ENCODE measurements around the gene ZNF331. TPM values are rescaled to one million over a fixed set of nuclear protein-coding genes. Genes with fewer than 3 reads are reported as not detected.
"Not testable (repeated sequence)": the region's sequence is repeated elsewhere in the genome, so short reads cannot be mapped to it uniquely, and the experiment has no call there.

The ZNF331 gene
- total and polyA plus RNA-seq, 2 of the 4 experiments (the other 2 are of a cell fraction) = 6.6 to 11.1 TPM

DNA sequence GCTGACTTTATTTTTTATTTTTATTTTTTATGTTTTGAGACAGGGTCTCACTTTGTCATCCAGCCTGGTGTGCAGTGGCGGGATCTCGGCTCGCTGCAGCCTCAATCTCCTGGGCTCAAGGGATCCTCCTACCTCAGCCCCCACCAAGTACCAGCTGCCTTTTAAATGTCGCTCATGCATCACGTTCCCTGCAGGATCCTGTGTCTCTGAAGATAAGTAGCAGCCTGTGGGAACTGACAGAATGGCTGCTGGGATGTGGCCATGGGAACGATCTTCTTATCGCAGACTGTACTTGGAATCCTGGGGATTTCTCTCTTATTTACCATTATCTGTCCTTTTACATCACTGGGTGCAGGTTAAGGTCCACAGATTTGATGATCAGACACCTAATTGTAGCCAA, 34.8 kb upstream of the ZNF331 start:
- BruUV-seq (replicated peaks); CTCF ChIA-PET; H2AFZ ChIP-seq (replicated peaks; ENCODE audit: low read length, poor library complexity): not testable (repeated sequence)

DNA sequence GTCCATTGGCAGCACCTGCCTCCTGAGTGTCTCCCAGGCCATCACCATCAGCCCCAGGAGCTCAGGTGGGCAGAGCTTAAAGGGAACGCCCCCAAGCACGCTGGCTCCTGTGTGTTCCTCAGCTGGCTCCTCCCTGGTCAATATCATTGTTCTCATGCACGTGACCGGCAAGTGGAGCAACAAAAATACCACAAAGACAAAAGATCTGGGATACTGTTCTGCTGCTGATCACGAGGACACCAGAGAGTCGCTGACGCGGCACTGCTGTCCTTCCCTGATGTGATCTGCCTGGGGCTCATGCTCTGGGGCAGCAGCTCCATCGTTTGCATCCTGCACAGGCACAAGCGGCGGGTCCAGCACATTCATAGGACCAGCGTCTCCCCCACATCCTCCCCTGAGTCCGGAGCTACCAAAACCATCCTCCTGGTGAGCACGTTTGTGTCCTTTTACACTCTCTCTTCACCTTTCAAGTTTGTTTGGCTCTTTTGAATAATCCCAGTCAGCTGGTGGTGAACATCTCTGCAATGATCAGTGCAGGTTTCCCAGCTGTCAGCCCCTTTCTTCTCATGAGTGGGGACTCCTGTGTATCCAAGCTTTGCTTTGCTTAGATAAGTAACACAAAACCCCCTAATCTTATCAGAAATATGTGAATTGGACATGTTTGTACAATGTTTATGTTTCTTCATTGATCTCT, 34.1 kb upstream of the ZNF331 start:
- H2BK120ac ChIP-seq (ENCODE audit: low read depth, low read length); H3K23ac ChIP-seq (ENCODE audit: low read depth, low read length); H3K56ac ChIP-seq (ENCODE audit: extremely low read depth, insufficient read depth, low read length); BruUV-seq (replicated peaks); H3K9me3 ChIP-seq (ENCODE audit: control insufficient read depth, insufficient read depth, low read length); H4K8ac ChIP-seq (ENCODE audit: low read depth in 2 of 2, low read length in 2 of 2); H3K36me3 ChIP-seq (ENCODE audit: control insufficient read depth, insufficient read depth, low read length); H2AK9ac ChIP-seq (replicated peaks; ENCODE audit: low read depth, low read length, poor library complexity); DNase-seq; H3K14ac ChIP-seq (replicated peaks; ENCODE audit: low read depth, low read length); H3K79me1 ChIP-seq (ENCODE audit: low read depth in 1 of 2, low read length in 2 of 2); H4K20me1 ChIP-seq (ENCODE audit: insufficient read depth, low read length); POLR2A ChIA-PET (ENCODE audit: unreplicated experiment); H2AFZ ChIP-seq (replicated peaks; ENCODE audit: low read length, poor library complexity); dilution Hi-C loops (cut with HindIII; ENCODE audit: low sequenced_read_pairs, unreplicated experiment); H3K4ac ChIP-seq (ENCODE audit: low read depth, low read length); H3K4me2 ChIP-seq (ENCODE audit: low read depth, low read length); CTCF ChIA-PET; H3K9ac ChIP-seq (ENCODE audit: low read depth, low read length); H3K9me1 ChIP-seq (ENCODE audit: insufficient read depth, low read length); in situ Hi-C loops (cut with MboI; ENCODE audit: low sequenced_read_pairs); H2BK5ac ChIP-seq (ENCODE audit: low read depth, low read length, poor library complexity, severe bottlenecking); H3K27ac ChIP-seq (ENCODE audit: insufficient read depth, low read length); H4K91ac ChIP-seq (ENCODE audit: insufficient read depth, low read depth, low read length); H3K27me3 ChIP-seq (ENCODE audit: control insufficient read depth, insufficient read depth, low read length); H3K18ac ChIP-seq (ENCODE audit: low read depth, low read length); H2BK20ac ChIP-seq (ENCODE audit: low read depth, low read length); H4K5ac ChIP-seq (ENCODE audit: low read depth, low read length); H3K4me1 ChIP-seq (ENCODE audit: control insufficient read depth, insufficient read depth, low read length); H2BK15ac ChIP-seq (ENCODE audit: low read depth, low read length); H2AK5ac ChIP-seq (ENCODE audit: low read depth, low read length); H3K4me3 ChIP-seq (ENCODE audit: insufficient read depth, low read depth, low read length): not testable (repeated sequence)
- peak; percentile 59 for ATAC-seq (ENCODE audit: low read depth)
- intact Hi-C loops (cut with micrococcal nuclease) = loop anchor here (2.0 kb wide), 1 partner anchor 243 kb away; no protein-coding TSS in a partner anchor
- WGBS, 2 experiments (ENCODE audit: extremely low coverage in 2 of 2, insufficient read length in 1 of 2) = 25% methylated on average over 3 of the region's 14 CpGs; no CpG with 5 or more reads in 1 of the 2 experiments

More for the DNA sequence above, 34.8 kb upstream of the ZNF331 start:
- H4K8ac ChIP-seq (ENCODE audit: low read depth in 2 of 2, low read length in 2 of 2); H3K79me1 ChIP-seq (ENCODE audit: low read depth in 1 of 2, low read length in 2 of 2); H3K9ac ChIP-seq (ENCODE audit: low read depth, low read length); H4K5ac ChIP-seq (ENCODE audit: low read depth, low read length); H2BK20ac ChIP-seq (ENCODE audit: low read depth, low read length); dilution Hi-C loops (cut with HindIII; ENCODE audit: low sequenced_read_pairs, unreplicated experiment); H4K20me1 ChIP-seq (ENCODE audit: insufficient read depth, low read length); H3K14ac ChIP-seq (replicated peaks; ENCODE audit: low read depth, low read length); H2AK9ac ChIP-seq (replicated peaks; ENCODE audit: low read depth, low read length, poor library complexity); H2AK5ac ChIP-seq (ENCODE audit: low read depth, low read length); H3K23ac ChIP-seq (ENCODE audit: low read depth, low read length); H3K27me3 ChIP-seq (ENCODE audit: control insufficient read depth, insufficient read depth, low read length); H3K4me2 ChIP-seq (ENCODE audit: low read depth, low read length); H3K9me3 ChIP-seq (ENCODE audit: control insufficient read depth, insufficient read depth, low read length); H3K18ac ChIP-seq (ENCODE audit: low read depth, low read length); H3K27ac ChIP-seq (ENCODE audit: insufficient read depth, low read length); H3K4me1 ChIP-seq (ENCODE audit: control insufficient read depth, insufficient read depth, low read length); H3K56ac ChIP-seq (ENCODE audit: extremely low read depth, insufficient read depth, low read length); ATAC-seq (ENCODE audit: low read depth); H2BK120ac ChIP-seq (ENCODE audit: low read depth, low read length); H4K91ac ChIP-seq (ENCODE audit: insufficient read depth, low read depth, low read length); H2BK15ac ChIP-seq (ENCODE audit: low read depth, low read length); in situ Hi-C loops (cut with MboI; ENCODE audit: low sequenced_read_pairs); H2BK5ac ChIP-seq (ENCODE audit: low read depth, low read length, poor library complexity, severe bottlenecking); H3K9me1 ChIP-seq (ENCODE audit: insufficient read depth, low read length); H3K4me3 ChIP-seq (ENCODE audit: insufficient read depth, low read depth, low read length); H3K4ac ChIP-seq (ENCODE audit: low read depth, low read length); H3K36me3 ChIP-seq (ENCODE audit: control insufficient read depth, insufficient read depth, low read length); POLR2A ChIA-PET (ENCODE audit: unreplicated experiment); DNase-seq: not testable (repeated sequence)
- intact Hi-C loops (cut with micrococcal nuclease) = loop anchor here (2.0 kb wide), 1 partner anchor 244 kb away; no protein-coding TSS in a partner anchor
- WGBS, 2 experiments (ENCODE audit: extremely low coverage in 2 of 2, insufficient read length in 1 of 2) = 10% methylated on average over 2 of the region's 7 CpGs; no CpG with 5 or more reads in 1 of the 2 experiments

Measured in IMR-90 (cell line).